NCI-H2081 (cell line): ENCODE measurements around the gene HCN1.
A peak's percentile ranks its signal among the peaks of the same experiment; 100 is the strongest.

Experiments
- DNase-seq, 2 experiments: peaks; one replicate each; lab custom pipeline; 2025; lab: John Stamatoyannopoulos, UW

Gene HCN1

GRCh38 chr5:45288746-45289145 is 407.4 kb downstream of the HCN1 start:
- no peak for DNase-seq

GRCh38 chr5:45284436-45284835 is 411.7 kb downstream of the HCN1 start:
- no peak for DNase-seq

- no peak for DNase-seq
Observed at GRCh38 chr5:45281081-45281480, 415.1 kb downstream of the HCN1 start.

- DNase-seq = peak in 1 of 2 experiments; percentile 9
Observed at GRCh38 chr5:45279109-45279508, 417.1 kb downstream of the HCN1 start.

- no peak for DNase-seq
Observed at GRCh38 chr5:45277860-45278259, 418.3 kb downstream of the HCN1 start.

- no peak for DNase-seq
Observed at GRCh38 chr5:45274241-45274640, 421.9 kb downstream of the HCN1 start.

GRCh38 chr5:45271626-45272025 is 424.6 kb downstream of the HCN1 start:
- DNase-seq = no peak

GRCh38 chr5:45264447-45264846 is 431.7 kb downstream of the HCN1 start:
- DNase-seq = no peak

- DNase-seq = no peak
Observed at GRCh38 chr5:45262061-45262590, 434.1 kb downstream of the HCN1 start.

- no peak for DNase-seq
Observed at GRCh38 chr5:45261125-45261524, 435.1 kb downstream of the HCN1 start.

GRCh38 chr5:45260292-45260691 is 435.9 kb downstream of the HCN1 start:
- no peak for DNase-seq

GRCh38 chr5:45252978-45253377 is 443.2 kb downstream of the HCN1 start:
- DNase-seq = no peak

GRCh38 chr5:45252541-45252940 is 443.6 kb downstream of the HCN1 start:
- DNase-seq = no peak

GRCh38 chr5:45225571-45226031 is 470.6 kb downstream of the HCN1 start:
- DNase-seq = no peak

GRCh38 chr5:45205403-45205961 is 490.7 kb downstream of the HCN1 start:
- DNase-seq = peak in 1 of 2 experiments; percentile 19
